CD4-positive, CD25-positive, alpha-beta regulatory T cell (primary cell): Measurements from ENCODE around the gene DIPK1C. TPM values are rescaled to one million over a fixed set of nuclear protein-coding genes. Genes with fewer than 3 reads are reported as not detected.

Source experiments
- ATAC-seq, 2 donors: fragments of 150-1000 bp; cut with Tn5 transposase; one replicate each; pipeline ENCODE4 v1.10.0; 2021; ENCODE audit warnings: low read depth in 2 of 2, moderate number of reproducible peaks in 2 of 2, moderate library complexity in 1 of 2
- DNase-seq, 3 donors: peaks; one replicate each; pipeline versions ENCODE4 v3.0.0 to v3.0.0-alpha.2; 2012 to 2022; ENCODE audit warnings: mixed read lengths in 1 of 3
- H3K27ac ChIP-seq: one replicate; pipeline ENCODE4 v1.7.0; 2013; ENCODE audit warnings: mild to moderate bottlenecking, low read length; ENCODE audit not compliant: insufficient read depth, poor library complexity, severe bottlenecking
- H3K27me3 ChIP-seq: one replicate; pipeline ENCODE4 v1.7.0; 2013; ENCODE audit warnings: low read length; ENCODE audit not compliant: control insufficient read depth, insufficient read depth
- H3K36me3 ChIP-seq: one replicate; pipeline ENCODE4 v1.7.0; 2013; ENCODE audit warnings: mild to moderate bottlenecking, low read length, moderate library complexity; ENCODE audit not compliant: control insufficient read depth, insufficient read depth
- H3K4me1 ChIP-seq: 2 replicates; pipeline ENCODE4 v1.7.0; 2013; ENCODE audit warnings: mild to moderate bottlenecking, low read length; ENCODE audit not compliant: insufficient read depth, control insufficient read depth, poor library complexity, severe bottlenecking
- H3K4me3 ChIP-seq: one replicate; pipeline ENCODE4 v1.7.0; 2013; ENCODE audit warnings: low read depth, mild to moderate bottlenecking, low read length, moderate library complexity
- H3K9me3 ChIP-seq, 2 experiments: 1 replicate in 1 of 2; 2 replicates in 1 of 2; pipeline ENCODE4 v1.7.0; 2013; ENCODE audit warnings: low read length in 2 of 2, mild to moderate bottlenecking in 1 of 2, moderate library complexity in 1 of 2; ENCODE audit not compliant: control insufficient read depth in 2 of 2
- H3K27ac Mint-ChIP-seq, 3 donors: one replicate each; pipeline ENCODE4 v1.8.0; 2020 to 2022; ENCODE audit warnings: mild to moderate bottlenecking in 3 of 3, mixed read lengths in 3 of 3, moderate library complexity in 2 of 3
- H3K27me3 Mint-ChIP-seq: one replicate; pipeline ENCODE4 v1.8.0; 2022; ENCODE audit warnings: mild to moderate bottlenecking, mixed read lengths
- H3K36me3 Mint-ChIP-seq: one replicate; pipeline ENCODE4 v1.8.0; 2020; ENCODE audit warnings: mixed read lengths
- H3K4me1 Mint-ChIP-seq, 4 donors: one replicate each; pipeline ENCODE4 v1.8.0; 2020 to 2022; ENCODE audit warnings: mixed read lengths in 4 of 4, mild to moderate bottlenecking in 1 of 4
- H3K4me3 Mint-ChIP-seq, 4 donors: one replicate each; pipeline ENCODE4 v1.8.0; 2020 to 2022; ENCODE audit warnings: mild to moderate bottlenecking in 4 of 4, mixed read lengths in 4 of 4, moderate library complexity in 3 of 4
- H3K9me3 Mint-ChIP-seq, 7 donors: one replicate each; pipeline ENCODE4 v1.8.0; 2020 to 2022; ENCODE audit warnings: mixed read lengths in 7 of 7, mild to moderate bottlenecking in 3 of 7, moderate library complexity in 2 of 7
- polyA plus RNA-seq, 4 donors: library from polyadenylated mRNA; unstranded; fragments of 300-500 nt; fragmentation: Illumina TruSeq; gene quantifications; one replicate each; pipeline ENCODE4 v1.2.3, GENCODE V29; 2021
- total RNA-seq: library from RNA; stranded (reverse); gene quantifications from one replicate; pipeline ENCODE4 v1.2.3, GENCODE V29; 2022

DIPK1C gene
- total and polyA plus RNA-seq, 5 donors from 2014 or later, result not detected

- DNase-seq (no peak), ATAC-seq (no peak)
- peak overlapping the region in 1 of 3 donors; percentile 39 for H3K27ac Mint-ChIP-seq
These were observed 28.0 kb downstream of the DIPK1C start for GRCh38 chr18:74429096-74429495.

GRCh38 chr18:74427442-74428112, 29.5 kb downstream of the DIPK1C start:
- Mint-ChIP-seq H3K4me3 (no peak overlapping the region), H3K27me3 (peaks cover 15% of the 10 kb centered on the region), H3K27ac (no peak overlapping the region), H3K4me1 (peaks cover 0 to 6% (median 0%) of the 10 kb centered on the region in 4 donors), H3K9me3 (no peaks in the 10 kb centered on the region), H3K36me3 (no peaks in the 10 kb centered on the region)
- no peak for ATAC-seq
- Histone ChIP-seq H3K9me3 (no peaks in the 10 kb centered on the region), H3K4me3 (no peak overlapping the region), H3K27ac (no peak overlapping the region), H3K4me1 (no peaks in the 10 kb centered on the region), H3K27me3 (no peaks in the 10 kb centered on the region), H3K36me3 (no peaks in the 10 kb centered on the region)
- no peak for DNase-seq

More at GRCh38 chr18:74429096-74429495, 28.0 kb downstream of the DIPK1C start:
- Histone ChIP-seq H3K36me3 (no peaks in the 10 kb centered on the region), H3K27me3 (no peaks in the 10 kb centered on the region), H3K27ac (no peak overlapping the region), H3K4me3 (no peak overlapping the region), H3K4me1 (no peaks in the 10 kb centered on the region), H3K9me3 (no peaks in the 10 kb centered on the region)
- Mint-ChIP-seq H3K36me3 (no peaks in the 10 kb centered on the region), H3K4me1 (peaks cover 0 to 5% (median 0%) of the 10 kb centered on the region in 4 donors), H3K27me3 (peaks cover 14% of the 10 kb centered on the region), H3K9me3 (no peaks in the 10 kb centered on the region), H3K4me3 (peak overlapping the region in 1 of 4 donors; percentile 13)

- Histone ChIP-seq H3K4me1 (no peaks in the 10 kb centered on the region), H3K27me3 (no peaks in the 10 kb centered on the region), H3K27ac (no peak overlapping the region), H3K4me3 (no peak overlapping the region), H3K36me3 (no peaks in the 10 kb centered on the region), H3K9me3 (no peaks in the 10 kb centered on the region)
- no peaks in the 10 kb centered on the region for H3K9me3 Mint-ChIP-seq
- no peak for DNase-seq
- no peak overlapping the region for H3K4me3 Mint-ChIP-seq
- H3K36me3 Mint-ChIP-seq, result no peaks in the 10 kb centered on the region
- peaks cover 19% of the 10 kb centered on the region for H3K27me3 Mint-ChIP-seq
- peaks cover 0 to 6% (median 0%) of the 10 kb centered on the region in 4 donors for H3K4me1 Mint-ChIP-seq
- ATAC-seq, result no peak
- H3K27ac Mint-ChIP-seq, result no peak overlapping the region
These were observed 31.2 kb downstream of the DIPK1C start for GRCh38 chr18:74425876-74426275.

GRCh38 chr18:74425161-74425560, 31.9 kb downstream of the DIPK1C start:
- ATAC-seq (no peak), DNase-seq (no peak)
- Mint-ChIP-seq H3K36me3 (no peaks in the 10 kb centered on the region), H3K4me3 (no peak overlapping the region), H3K27me3 (peaks cover 19% of the 10 kb centered on the region), H3K27ac (peak overlapping the region in 1 of 3 donors; percentile 69), H3K4me1 (peaks cover 0 to 6% (median 0%) of the 10 kb centered on the region in 4 donors), H3K9me3 (no peaks in the 10 kb centered on the region)
- Histone ChIP-seq H3K4me1 (no peaks in the 10 kb centered on the region), H3K27ac (no peak overlapping the region), H3K36me3 (no peaks in the 10 kb centered on the region), H3K9me3 (no peaks in the 10 kb centered on the region), H3K4me3 (no peak overlapping the region), H3K27me3 (no peaks in the 10 kb centered on the region)

- H3K4me1 Mint-ChIP-seq, result peaks cover 0 to 6% (median 0%) of the 10 kb centered on the region in 4 donors
- Histone ChIP-seq H3K4me1 (no peaks in the 10 kb centered on the region), H3K27ac (no peak overlapping the region), H3K9me3 (no peaks in the 10 kb centered on the region), H3K27me3 (no peaks in the 10 kb centered on the region), H3K36me3 (no peaks in the 10 kb centered on the region), H3K4me3 (no peak overlapping the region)
- H3K4me3 Mint-ChIP-seq, result no peak overlapping the region
- H3K27me3 Mint-ChIP-seq, result peaks cover 13% of the 10 kb centered on the region
- DNase-seq (no peak), ATAC-seq (no peak)
- H3K36me3 Mint-ChIP-seq, result no peaks in the 10 kb centered on the region
- no peak overlapping the region for H3K27ac Mint-ChIP-seq
- H3K9me3 Mint-ChIP-seq, result peaks cover 0 to 2% (median 0%) of the 10 kb centered on the region in 7 donors
These were observed 34.6 kb downstream of the DIPK1C start for GRCh38 chr18:74422541-74422940.

- no peak overlapping the region for H3K4me3 ChIP-seq
- H3K36me3 ChIP-seq, result no peaks in the 10 kb centered on the region
- ATAC-seq (no peak), DNase-seq (no peak)
- peaks cover 0 to 4% (median 0%) of the 10 kb centered on the region in 7 donors for H3K9me3 Mint-ChIP-seq
- H3K9me3 ChIP-seq, result no peaks in the 10 kb centered on the region
- H3K27ac Mint-ChIP-seq, result peak overlapping the region in 1 of 3 donors; percentile 40
- H3K4me3 Mint-ChIP-seq, result no peak overlapping the region
- H3K4me1 ChIP-seq, result no peaks in the 10 kb centered on the region
- H3K27me3 Mint-ChIP-seq, result peaks cover 8% of the 10 kb centered on the region
- no peaks in the 10 kb centered on the region for H3K27me3 ChIP-seq
- no peak overlapping the region for H3K27ac ChIP-seq
- H3K36me3 Mint-ChIP-seq, result no peaks in the 10 kb centered on the region
- peaks cover 0 to 6% (median 0%) of the 10 kb centered on the region in 4 donors for H3K4me1 Mint-ChIP-seq
These were observed 36.2 kb downstream of the DIPK1C start for GRCh38 chr18:74420926-74421325.

- Histone ChIP-seq H3K27me3 (no peaks in the 10 kb centered on the region), H3K27ac (no peak overlapping the region), H3K4me1 (no peaks in the 10 kb centered on the region), H3K4me3 (no peak overlapping the region), H3K36me3 (no peaks in the 10 kb centered on the region), H3K9me3 (no peaks in the 10 kb centered on the region)
- DNase-seq (no peak), ATAC-seq (no peak)
- H3K27me3 Mint-ChIP-seq, result peaks cover 8% of the 10 kb centered on the region
- no peaks in the 10 kb centered on the region for H3K36me3 Mint-ChIP-seq
- peaks cover 0 to 6% (median 0%) of the 10 kb centered on the region in 4 donors for H3K4me1 Mint-ChIP-seq
- H3K4me3 Mint-ChIP-seq, result no peak overlapping the region
- peak overlapping the region in 1 of 3 donors; percentile 40 for H3K27ac Mint-ChIP-seq
- H3K9me3 Mint-ChIP-seq, result peaks cover 0 to 4% (median 0%) of the 10 kb centered on the region in 7 donors
These were observed 36.6 kb downstream of the DIPK1C start for GRCh38 chr18:74420481-74420880.

- Histone ChIP-seq H3K4me3 (no peak overlapping the region), H3K9me3 (no peaks in the 10 kb centered on the region), H3K36me3 (no peaks in the 10 kb centered on the region), H3K4me1 (no peaks in the 10 kb centered on the region), H3K27me3 (no peaks in the 10 kb centered on the region), H3K27ac (no peak overlapping the region)
- Mint-ChIP-seq H3K4me3 (no peak overlapping the region), H3K36me3 (no peaks in the 10 kb centered on the region), H3K4me1 (peaks cover 0 to 5% (median 0%) of the 10 kb centered on the region in 4 donors), H3K27me3 (peaks cover 8% of the 10 kb centered on the region), H3K27ac (no peak overlapping the region), H3K9me3 (peaks cover 0 to 4% (median 0%) of the 10 kb centered on the region in 7 donors)
- DNase-seq (no peak), ATAC-seq (no peak)
These were observed 37.3 kb downstream of the DIPK1C start for GRCh38 chr18:74419761-74420160.
